IMR-90 (cell line): ENCODE measurements around the gene ZC3H12D. TPM values are rescaled to one million over a fixed set of nuclear protein-coding genes. Genes with fewer than 3 reads are reported as not detected.

Experiments used
- ATAC-seq: fragments of 200-7000 bp; cut with Tn5 transposase; 2 replicates; pipeline ENCODE4 v1.9.1; 2020; ENCODE audit warnings: low read depth, mild to moderate bottlenecking, moderate library complexity
- BruUV-seq: library from RNA; stranded (reverse); fragments of 400-500 nt; replicated peaks from 2 replicates; lab custom pipeline; 2021; lab: Mats Ljungman, UMichigan
- CTCF ChIA-PET: fragments of 300-600 bp; formaldehyde crosslinking; extraction: SDS; loops from one replicate; lab custom pipeline; 2021; ENCODE audit warnings: antibody characterized with exemption; lab: Yijun Ruan, JAX
- POLR2A ChIA-PET: fragments of 300-600 bp; sonication (Branson Sonifier 250); formaldehyde crosslinking; loops from one replicate; lab custom pipeline; 2022; ENCODE audit warnings: antibody characterized with exemption; ENCODE audit not compliant: unreplicated experiment; lab: Charles Lee
- DNase-seq: peaks from one replicate; pipeline ENCODE4 v3.0.0; 2013
- H2AFZ ChIP-seq: replicated peaks from 2 replicates; pipeline ENCODE3; 2013; ENCODE audit warnings: low read length, mild to moderate bottlenecking; ENCODE audit not compliant: poor library complexity
- H2AK5ac ChIP-seq: 2 replicates; pipeline ENCODE4 v1.6.1; 2013; ENCODE audit warnings: low read depth, low read length, inconsistent platforms
- H2AK9ac ChIP-seq: replicated peaks from 2 replicates; pipeline ENCODE3; 2013; ENCODE audit warnings: mild to moderate bottlenecking, low read depth, low read length, moderate library complexity; ENCODE audit not compliant: poor library complexity
- H2BK120ac ChIP-seq: 2 replicates; pipeline ENCODE4 v1.6.1; 2013; ENCODE audit warnings: low read depth, low read length, inconsistent platforms
- H2BK15ac ChIP-seq: 3 replicates; pipeline ENCODE4 v1.6.1; 2013; ENCODE audit warnings: low read depth, low read length, inconsistent platforms
- H2BK20ac ChIP-seq: 2 replicates; pipeline ENCODE4 v1.6.1; 2013; ENCODE audit warnings: low read depth, mild to moderate bottlenecking, inconsistent platforms, low read length, moderate library complexity
- H2BK5ac ChIP-seq: 2 replicates; pipeline ENCODE4 v1.6.1; 2013; ENCODE audit warnings: mild to moderate bottlenecking, low read depth, low read length, inconsistent platforms; ENCODE audit not compliant: poor library complexity, severe bottlenecking
- H3K14ac ChIP-seq: replicated peaks from 2 replicates; pipeline ENCODE4 v1.6.1; 2013; ENCODE audit warnings: low read depth, low read length, inconsistent platforms
- H3K18ac ChIP-seq: 2 replicates; pipeline ENCODE4 v1.6.1; 2013; ENCODE audit warnings: low read depth, low read length, control low read depth
- H3K23ac ChIP-seq: 2 replicates; pipeline ENCODE4 v1.6.1; 2013; ENCODE audit warnings: low read depth, low read length, inconsistent platforms
- H3K27ac ChIP-seq: 2 replicates; pipeline ENCODE4 v1.5.1; 2013; ENCODE audit warnings: mild to moderate bottlenecking, control low read depth, low read length; ENCODE audit not compliant: insufficient read depth
- H3K27me3 ChIP-seq: 2 replicates; pipeline ENCODE4 v1.6.1; 2013; ENCODE audit warnings: low read length; ENCODE audit not compliant: control insufficient read depth, insufficient read depth
- H3K36me3 ChIP-seq: 2 replicates; pipeline ENCODE4 v1.6.1; 2013; ENCODE audit warnings: low read length, mixed read lengths; ENCODE audit not compliant: control insufficient read depth, insufficient read depth
- H3K4ac ChIP-seq: 2 replicates; pipeline ENCODE4 v1.6.1; 2013; ENCODE audit warnings: low read depth, low read length, inconsistent platforms
- H3K4me1 ChIP-seq: 2 replicates; pipeline ENCODE4 v1.6.1; 2013; ENCODE audit warnings: low read length, mixed read lengths; ENCODE audit not compliant: control insufficient read depth, insufficient read depth
- H3K4me2 ChIP-seq: 2 replicates; pipeline ENCODE4 v1.6.1; 2013; ENCODE audit warnings: low read depth, mild to moderate bottlenecking, control low read depth, low read length, moderate library complexity
- H3K4me3 ChIP-seq: 2 replicates; pipeline ENCODE4 v1.5.1; 2013; ENCODE audit warnings: low read depth, mild to moderate bottlenecking, control low read depth, low read length, moderate library complexity; ENCODE audit not compliant: insufficient read depth
- H3K56ac ChIP-seq: 2 replicates; pipeline ENCODE4 v1.6.1; 2013; ENCODE audit warnings: low read length, inconsistent platforms; ENCODE audit not compliant: insufficient read depth; ENCODE audit errors: extremely low read depth
- H3K79me1 ChIP-seq, 2 experiments: 2 replicates each; pipeline ENCODE4 v1.6.1; 2013; ENCODE audit warnings: low read length in 2 of 2, inconsistent platforms in 1 of 2, low read depth in 1 of 2
- H3K9ac ChIP-seq: 2 replicates; pipeline ENCODE4 v1.6.1; 2013; ENCODE audit warnings: low read depth, low read length, control low read depth
- H3K9me1 ChIP-seq: 2 replicates; pipeline ENCODE4 v1.6.1; 2013; ENCODE audit warnings: low read length, inconsistent platforms; ENCODE audit not compliant: insufficient read depth
- H3K9me3 ChIP-seq: 2 replicates; pipeline ENCODE4 v1.6.1; 2013; ENCODE audit warnings: low read length; ENCODE audit not compliant: control insufficient read depth, insufficient read depth
- H4K20me1 ChIP-seq: 2 replicates; pipeline ENCODE4 v1.6.1; 2013; ENCODE audit warnings: low read length, inconsistent platforms; ENCODE audit not compliant: insufficient read depth
- H4K5ac ChIP-seq: 2 replicates; pipeline ENCODE4 v1.6.1; 2013; ENCODE audit warnings: mild to moderate bottlenecking, low read depth, low read length, control low read depth
- H4K8ac ChIP-seq, 2 experiments: 2 replicates each; pipeline ENCODE4 v1.6.1; 2013; ENCODE audit warnings: low read depth in 2 of 2, low read length in 2 of 2, control low read depth in 1 of 2, inconsistent platforms in 1 of 2
- H4K91ac ChIP-seq: 2 replicates; pipeline ENCODE4 v1.6.1; 2013; ENCODE audit warnings: low read depth, low read length, inconsistent platforms; ENCODE audit not compliant: insufficient read depth
- BHLHE40 ChIP-seq: fragments of 150-350 bp; IDR thresholded peaks from 2 replicates; pipeline ENCODE4 v1.6.1; 2016; ENCODE audit warnings: mild to moderate bottlenecking, low read depth, low read length
- CEBPB ChIP-seq: IDR thresholded peaks from 2 replicates; pipeline ENCODE4 v1.6.1; 2012; ENCODE audit warnings: low read depth, low read length, improper control_type of control experiment
- CHD1 ChIP-seq: IDR thresholded peaks from 2 replicates; pipeline ENCODE4 v1.6.1; 2012; ENCODE audit warnings: low read depth, low read length, improper control_type of control experiment
- FOS ChIP-seq: fragments of 150-350 bp; IDR thresholded peaks from 2 replicates; pipeline ENCODE4 v1.6.1; 2016; ENCODE audit warnings: low read depth, low read length
- MAFK ChIP-seq: IDR thresholded peaks from 2 replicates; pipeline ENCODE4 v1.6.1; 2012; ENCODE audit warnings: low read depth, low read length, improper control_type of control experiment
- MAZ ChIP-seq: IDR thresholded peaks from 2 replicates; pipeline ENCODE4 v1.6.1; 2012; ENCODE audit warnings: low read depth, mild to moderate bottlenecking, low read length, improper control_type of control experiment, moderate library complexity, borderline replicate concordance
- MXI1 ChIP-seq: IDR thresholded peaks from 2 replicates; pipeline ENCODE4 v1.6.1; 2012; ENCODE audit warnings: low read depth, mild to moderate bottlenecking, low read length, moderate library complexity, borderline replicate concordance
- NFE2L2 ChIP-seq: fragments of 150-350 bp; IDR thresholded peaks from 2 replicates; pipeline ENCODE4 v1.6.1; 2016; ENCODE audit warnings: low read depth, mild to moderate bottlenecking, low read length
- POLR2A ChIP-seq: IDR thresholded peaks from 2 replicates; pipeline ENCODE4 v1.6.1; 2012; ENCODE audit warnings: mild to moderate bottlenecking, low read depth, low read length
- RAD21 ChIP-seq: IDR thresholded peaks from 2 replicates; pipeline ENCODE4 v1.6.1; 2012; ENCODE audit warnings: low read length, improper control_type of control experiment
- RCOR1 ChIP-seq: IDR thresholded peaks from 2 replicates; pipeline ENCODE4 v1.6.1; 2012; ENCODE audit warnings: mild to moderate bottlenecking, low read length, improper control_type of control experiment; ENCODE audit not compliant: insufficient replicate concordance
- RFX5 ChIP-seq: IDR thresholded peaks from 2 replicates; pipeline ENCODE4 v1.8.0; 2012; ENCODE audit warnings: low read depth, mild to moderate bottlenecking, low read length, moderate library complexity
- SMC3 ChIP-seq: fragments of 150-350 bp; IDR thresholded peaks from 2 replicates; pipeline ENCODE4 v1.6.1; 2016; ENCODE audit warnings: low read depth, mild to moderate bottlenecking, antibody characterized with exemption, low read length, moderate library complexity
- WGBS, 2 experiments: methylation state at CpG; one replicate each; pipeline versions ENCODE4 v1.1.5 to v1.1.7; 2013; ENCODE audit warnings: missing lambda C conversion rate in 2 of 2; ENCODE audit not compliant: insufficient read length in 1 of 2; ENCODE audit errors: extremely low coverage in 2 of 2; 5-methylcytosine and 5-hydroxymethylcytosine counted together
- dilution Hi-C: fragments of 300-500 bp; cut with HindIII; formaldehyde crosslinking; loops from one replicate; pipeline ENCODE4 v1.14.3; 2018; ENCODE audit warnings: low sequenced_read_pairs; ENCODE audit not compliant: unreplicated experiment
- in situ Hi-C: fragments of 300-500 bp; cut with MboI; formaldehyde crosslinking; loops from 3 replicates; pipeline ENCODE4 v1.14.3; 2019; ENCODE audit warnings: low sequenced_read_pairs, inconsistent platforms, mixed read lengths
- intact Hi-C: fragments of 100-400 bp; cut with micrococcal nuclease; formaldehyde crosslinking; loops from 2 replicates; pipeline ENCODE4 v1.10.0; 2022
- polyA plus RNA-seq, 3 experiments: library from polyadenylated mRNA; depleted of rRNA; stranded (reverse); fragments of >200 nt; gene quantifications; 2 replicates each; pipeline ENCODE4 v1.2.3, GENCODE V29; 2012; ENCODE audit warnings: low replicate concordance in 1 of 3
- total RNA-seq: library from RNA; depleted of rRNA; stranded (reverse); fragments of >200 nt; gene quantifications from 2 replicates; pipeline ENCODE4 v1.2.3, GENCODE V29; 2012
- TF ChIP-seq, protein P1 (sequence below): conservative IDR thresholded peaks from 2 replicates; pipeline ENCODE4 v1.5.1; 2012; ENCODE audit warnings: mild to moderate bottlenecking, low read depth, low read length, improper control_type of control experiment
- TF ChIP-seq, protein P2 (sequence below): fragments of 150-350 bp; IDR thresholded peaks from 2 replicates; pipeline ENCODE4 v1.6.1; 2016; ENCODE audit warnings: low read depth, mild to moderate bottlenecking, low read length, moderate library complexity, borderline replicate concordance
- TF ChIP-seq, protein P3 (sequence below): fragments of 150-350 bp; IDR thresholded peaks from 2 replicates; pipeline ENCODE4 v1.6.1; 2017; ENCODE audit warnings: mild to moderate bottlenecking, antibody characterized with exemption, low read length, low read depth

Gene ZC3H12D
- total and polyA plus RNA-seq, 2 of the 4 experiments (the other 2 are of a cell fraction), result under 0.01 to 0.12 TPM

DNA sequence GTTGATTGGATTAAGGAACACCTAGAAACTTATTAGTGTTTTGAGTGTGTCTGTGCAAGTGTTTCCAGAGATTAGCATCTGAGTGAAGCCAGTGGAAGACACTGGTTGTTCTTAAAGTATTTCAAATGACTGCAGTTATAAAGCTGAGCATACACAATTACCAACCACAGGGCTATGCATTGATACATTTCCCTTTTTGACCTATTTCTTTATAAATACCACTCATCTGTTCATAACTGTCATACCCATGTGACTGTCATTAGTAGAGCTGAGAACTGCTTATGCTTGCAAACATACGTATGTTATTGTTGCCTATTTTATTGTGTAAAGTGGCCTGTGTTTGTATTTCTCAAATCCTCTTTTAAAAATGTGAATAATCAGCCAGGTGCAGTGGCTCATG is 15.3 kb upstream of the ZC3H12D start:
- Histone ChIP-seq H3K4me2 (no peak overlapping the region), H2BK15ac (no peak overlapping the region), H2AK9ac (no peak overlapping the region), H3K9ac (no peak overlapping the region), H3K4me3 (no peak overlapping the region), H3K14ac (no peak overlapping the region), H3K79me1 (peaks cover 0 to 6% of the 10 kb centered on the region in 2 experiments; a peak in 2 of 4 replicates), H2BK120ac (no peak overlapping the region), H3K27ac (no peak overlapping the region), H3K4me1 (no peaks in the 10 kb centered on the region), H4K5ac (no peak overlapping the region), H3K36me3 (peaks cover 2% of the 10 kb centered on the region; the same call in 1 of the 2 replicates), H3K9me3 (no peaks in the 10 kb centered on the region), H2AFZ (no peak overlapping the region), H2AK5ac (no peak overlapping the region), H3K27me3 (no peaks in the 10 kb centered on the region), H3K9me1 (no peaks in the 10 kb centered on the region; the same call in 1 of the 2 replicates), H3K56ac (no peak overlapping the region), H3K23ac (no peak overlapping the region), H3K18ac (no peak overlapping the region), H4K8ac (no peak overlapping the region), H4K91ac (no peak overlapping the region), H2BK20ac (no peak overlapping the region), H2BK5ac (no peak overlapping the region), H3K4ac (no peak overlapping the region), H4K20me1 (no peaks in the 10 kb centered on the region)
- in situ Hi-C loops, result no loop called here
- CTCF ChIA-PET, result no interaction called here
- no peak for ATAC-seq
- TF ChIP-seq BHLHE40 (no peak), RFX5 (no peak), NFE2L2 (no peak), MAZ (no peak), CHD1 (no peak), POLR2A (no peak), SMC3 (no peak), FOS (no peak), MAFK (no peak), RAD21 (no peak), CEBPB (no peak), RCOR1 (no peak), MXI1 (no peak)
- TF ChIP-seq, protein P1, sequence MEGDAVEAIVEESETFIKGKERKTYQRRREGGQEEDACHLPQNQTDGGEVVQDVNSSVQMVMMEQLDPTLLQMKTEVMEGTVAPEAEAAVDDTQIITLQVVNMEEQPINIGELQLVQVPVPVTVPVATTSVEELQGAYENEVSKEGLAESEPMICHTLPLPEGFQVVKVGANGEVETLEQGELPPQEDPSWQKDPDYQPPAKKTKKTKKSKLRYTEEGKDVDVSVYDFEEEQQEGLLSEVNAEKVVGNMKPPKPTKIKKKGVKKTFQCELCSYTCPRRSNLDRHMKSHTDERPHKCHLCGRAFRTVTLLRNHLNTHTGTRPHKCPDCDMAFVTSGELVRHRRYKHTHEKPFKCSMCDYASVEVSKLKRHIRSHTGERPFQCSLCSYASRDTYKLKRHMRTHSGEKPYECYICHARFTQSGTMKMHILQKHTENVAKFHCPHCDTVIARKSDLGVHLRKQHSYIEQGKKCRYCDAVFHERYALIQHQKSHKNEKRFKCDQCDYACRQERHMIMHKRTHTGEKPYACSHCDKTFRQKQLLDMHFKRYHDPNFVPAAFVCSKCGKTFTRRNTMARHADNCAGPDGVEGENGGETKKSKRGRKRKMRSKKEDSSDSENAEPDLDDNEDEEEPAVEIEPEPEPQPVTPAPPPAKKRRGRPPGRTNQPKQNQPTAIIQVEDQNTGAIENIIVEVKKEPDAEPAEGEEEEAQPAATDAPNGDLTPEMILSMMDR, result no peak
- TF ChIP-seq, protein P2, sequence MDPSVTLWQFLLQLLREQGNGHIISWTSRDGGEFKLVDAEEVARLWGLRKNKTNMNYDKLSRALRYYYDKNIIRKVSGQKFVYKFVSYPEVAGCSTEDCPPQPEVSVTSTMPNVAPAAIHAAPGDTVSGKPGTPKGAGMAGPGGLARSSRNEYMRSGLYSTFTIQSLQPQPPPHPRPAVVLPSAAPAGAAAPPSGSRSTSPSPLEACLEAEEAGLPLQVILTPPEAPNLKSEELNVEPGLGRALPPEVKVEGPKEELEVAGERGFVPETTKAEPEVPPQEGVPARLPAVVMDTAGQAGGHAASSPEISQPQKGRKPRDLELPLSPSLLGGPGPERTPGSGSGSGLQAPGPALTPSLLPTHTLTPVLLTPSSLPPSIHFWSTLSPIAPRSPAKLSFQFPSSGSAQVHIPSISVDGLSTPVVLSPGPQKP, result no peak
- TF ChIP-seq, protein P3, sequence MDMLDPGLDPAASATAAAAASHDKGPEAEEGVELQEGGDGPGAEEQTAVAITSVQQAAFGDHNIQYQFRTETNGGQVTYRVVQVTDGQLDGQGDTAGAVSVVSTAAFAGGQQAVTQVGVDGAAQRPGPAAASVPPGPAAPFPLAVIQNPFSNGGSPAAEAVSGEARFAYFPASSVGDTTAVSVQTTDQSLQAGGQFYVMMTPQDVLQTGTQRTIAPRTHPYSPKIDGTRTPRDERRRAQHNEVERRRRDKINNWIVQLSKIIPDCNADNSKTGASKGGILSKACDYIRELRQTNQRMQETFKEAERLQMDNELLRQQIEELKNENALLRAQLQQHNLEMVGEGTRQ, result no peak
- intact Hi-C loops, result no loop called here
- no peak for DNase-seq
- dilution Hi-C loops, result no loop called here
- no TSS peak for BruUV-seq
- POLR2A ChIA-PET, result no interaction called here
- WGBS, 2 experiments, result no CpG with 5 or more reads among the region's 1 CpG
